OCI-LY3 (cell line): ENCODE data around the gene DGKB.

Source experiments
- CTCF ChIP-seq: fragments of 200-600, 300-600 bp; sonication (generic); IDR thresholded peaks from 2 replicates; pipeline ENCODE4 v1.5.1; 2014; ENCODE audit warnings: antibody characterized with exemption, low read length, low read depth
- EZH2phosphoT487 ChIP-seq: fragments of 200-600 bp; shearing (Covaris generic); IDR thresholded peaks from 2 replicates; pipeline ENCODE4 v1.6.1; 2018; ENCODE audit warnings: antibody characterized with exemption, mixed run types, low read depth

- TF ChIP-seq CTCF (no peak), EZH2phosphoT487 (no peak)
Measured at GRCh38 chr7:14891289-14891688, 11.3 kb downstream of the DGKB start.
